Vagina (tissue), 2 donors: ENCODE results near the gene PRLHR. TPM values are rescaled to one million over a fixed set of nuclear protein-coding genes. Genes with fewer than 3 reads are reported as not detected.

ENCODE experiments used
- DNase-seq, 2 donors: peaks; one replicate each; pipeline ENCODE4 v3.0.0-alpha.2; 2017; ENCODE audit errors: extremely low spot score in 2 of 2
- H3K27ac ChIP-seq: fragments of 200-600 bp; sonication (generic); one replicate; pipeline ENCODE4 v1.5.1; 2019
- H3K27me3 ChIP-seq: fragments of 200-600 bp; sonication (generic); one replicate; pipeline ENCODE4 v1.5.1; 2019
- H3K36me3 ChIP-seq, 2 donors: fragments of 200-600 bp; sonication (generic); one replicate each; pipeline ENCODE4 v1.5.1; 2017 to 2019
- H3K4me1 ChIP-seq: fragments of 200-600 bp; sonication (generic); one replicate; pipeline ENCODE4 v1.5.1; 2019
- H3K4me3 ChIP-seq, 2 donors: fragments of 200-600 bp; sonication (generic); 1 replicate in 1 of 2; 2 replicates in 1 of 2; pipeline ENCODE4 v1.5.1; 2016 to 2019
- H3K9me3 ChIP-seq: fragments of 200-600 bp; sonication (generic); one replicate; pipeline ENCODE4 v1.5.1; 2019
- CTCF ChIP-seq, 3 experiments: fragments of 450-650 bp in 2 of 3; fragments of 200-600 bp in 1 of 3; sonication (generic) in 1 of 3; IDR thresholded peaks; one replicate each; pipeline ENCODE4 v1.5.1; 2017 to 2019; ENCODE audit warnings: antibody characterized with exemption in 3 of 3, mild to moderate bottlenecking in 2 of 3, moderate library complexity in 2 of 3
- POLR2A ChIP-seq, 2 donors: fragments of 450-650 bp; IDR thresholded peaks; one replicate each; pipeline ENCODE4 v1.6.1; 2017; ENCODE audit warnings: antibody characterized with exemption in 2 of 2, mild to moderate bottlenecking in 2 of 2, moderate library complexity in 2 of 2
- POLR2AphosphoS5 ChIP-seq, 2 donors: sonication (generic); formaldehyde crosslinking; IDR thresholded peaks; one replicate each; pipeline ENCODE4 v1.9.0; 2017; ENCODE audit warnings: antibody characterized with exemption in 2 of 2, mild to moderate bottlenecking in 2 of 2, low read depth in 1 of 2; ENCODE audit not compliant: insufficient read depth in 1 of 2
- intact Hi-C: fragments of 100-400 bp; cut with DNase I; formaldehyde crosslinking; loops from one replicate; pipeline ENCODE4 v1.15.1; 2023
- total RNA-seq: library from RNA; depleted of rRNA; stranded (reverse); fragments of >200 nt; gene quantifications from one replicate; pipeline ENCODE4 v1.2.3, GENCODE V29; 2016

PRLHR gene
- total RNA-seq, 1 donor from 2014 or later, result 23.1 TPM

DNA sequence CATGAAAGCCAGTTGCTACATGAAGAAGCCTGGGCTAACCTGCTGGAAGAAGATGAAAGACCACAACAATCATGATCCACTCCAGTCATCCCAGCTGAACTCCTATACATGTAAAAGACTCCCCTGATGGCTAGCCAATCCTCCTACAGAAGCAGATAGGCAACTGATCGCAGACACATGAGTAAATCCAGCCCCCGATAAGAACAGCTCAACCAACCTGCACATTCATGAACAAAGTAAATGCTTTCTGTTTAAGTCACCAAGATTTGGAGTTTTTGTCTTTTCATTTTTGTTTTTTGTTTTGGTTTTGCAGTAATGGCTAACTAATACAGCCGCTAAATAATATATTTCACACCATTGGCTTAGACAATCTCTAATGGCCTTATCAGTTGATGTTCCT is 53.7 kb downstream of the PRLHR start:
- DNase-seq, result no peak
- no peaks in the 10 kb centered on the region for H3K36me3 ChIP-seq
- TF ChIP-seq POLR2A (IDR thresholded peaks at IDR 0.05), result no peak
- no peak for TF ChIP-seq CTCF (IDR thresholded peaks at IDR 0.05)
- TF ChIP-seq POLR2AphosphoS5 (IDR thresholded peaks at IDR 0.05; ENCODE audit: insufficient read depth in 1 of 2, low read depth in 1 of 2), result no peak
- no peak overlapping the region for H3K4me3 ChIP-seq
- intact Hi-C loops, result no loop called here
- H3K4me1 ChIP-seq, result no peaks in the 10 kb centered on the region
- H3K27ac ChIP-seq, result no peak overlapping the region
- no peaks in the 10 kb centered on the region for H3K27me3 ChIP-seq
- H3K9me3 ChIP-seq, result no peaks in the 10 kb centered on the region

Other genes starting within 250 kb of the PRLHR start
- gene CACUL1, start 159.3 kb upstream of the PRLHR start, total RNA-seq, result 13.8 TPM